Adrenal gland (tissue), 5 donors: ENCODE results near the gene SERP2.

Source experiments
- POLR2A ChIP-seq, 2 donors: fragments of 450-650 bp; IDR thresholded peaks; one replicate each; pipeline ENCODE4 v1.6.1; 2017; ENCODE audit warnings: antibody characterized with exemption in 2 of 2, mild to moderate bottlenecking in 2 of 2, moderate library complexity in 1 of 2
- TF ChIP-seq, protein P1 (sequence below), 6 experiments: fragments of 450-650 bp in 4 of 6; fragments of 200-600 bp in 2 of 6; sonication (generic) in 1 of 6; IDR thresholded peaks; 1 replicate in 5 of 6; 2 replicates in 1 of 6; pipeline versions ENCODE4 v1.5.1 to v1.8.0; 2016 to 2021; ENCODE audit warnings: antibody characterized with exemption in 6 of 6, mild to moderate bottlenecking in 2 of 6, moderate library complexity in 1 of 6
- donor health status: DM: no; HTN: no; CAD: no.

DNA sequence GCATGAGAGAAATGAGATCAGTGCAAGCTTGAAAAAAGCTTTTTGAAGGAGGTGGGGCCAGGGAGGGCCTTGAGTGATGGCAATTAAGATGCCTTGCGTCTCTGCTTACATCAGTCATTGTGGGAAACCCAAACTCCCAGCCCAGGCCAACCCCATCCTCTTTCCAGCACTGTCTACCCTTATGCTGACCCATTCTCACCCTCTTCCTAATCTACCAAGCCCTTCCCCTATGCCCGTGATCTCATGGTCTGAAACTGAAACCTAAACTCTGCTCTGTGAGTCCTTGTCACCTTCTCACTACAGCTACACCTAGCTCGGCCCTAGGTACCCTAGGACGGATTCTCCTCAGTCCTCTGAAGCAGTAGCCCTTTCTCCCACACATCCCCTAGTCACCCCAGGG is 36.0 kb upstream of the SERP2 start:
- TF ChIP-seq, protein P1, sequence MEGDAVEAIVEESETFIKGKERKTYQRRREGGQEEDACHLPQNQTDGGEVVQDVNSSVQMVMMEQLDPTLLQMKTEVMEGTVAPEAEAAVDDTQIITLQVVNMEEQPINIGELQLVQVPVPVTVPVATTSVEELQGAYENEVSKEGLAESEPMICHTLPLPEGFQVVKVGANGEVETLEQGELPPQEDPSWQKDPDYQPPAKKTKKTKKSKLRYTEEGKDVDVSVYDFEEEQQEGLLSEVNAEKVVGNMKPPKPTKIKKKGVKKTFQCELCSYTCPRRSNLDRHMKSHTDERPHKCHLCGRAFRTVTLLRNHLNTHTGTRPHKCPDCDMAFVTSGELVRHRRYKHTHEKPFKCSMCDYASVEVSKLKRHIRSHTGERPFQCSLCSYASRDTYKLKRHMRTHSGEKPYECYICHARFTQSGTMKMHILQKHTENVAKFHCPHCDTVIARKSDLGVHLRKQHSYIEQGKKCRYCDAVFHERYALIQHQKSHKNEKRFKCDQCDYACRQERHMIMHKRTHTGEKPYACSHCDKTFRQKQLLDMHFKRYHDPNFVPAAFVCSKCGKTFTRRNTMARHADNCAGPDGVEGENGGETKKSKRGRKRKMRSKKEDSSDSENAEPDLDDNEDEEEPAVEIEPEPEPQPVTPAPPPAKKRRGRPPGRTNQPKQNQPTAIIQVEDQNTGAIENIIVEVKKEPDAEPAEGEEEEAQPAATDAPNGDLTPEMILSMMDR (IDR thresholded peaks at IDR 0.05): no peak
- no peak for TF ChIP-seq POLR2A (IDR thresholded peaks at IDR 0.05)
